ENCODE data around the gene MAP3K9.

DNA sequence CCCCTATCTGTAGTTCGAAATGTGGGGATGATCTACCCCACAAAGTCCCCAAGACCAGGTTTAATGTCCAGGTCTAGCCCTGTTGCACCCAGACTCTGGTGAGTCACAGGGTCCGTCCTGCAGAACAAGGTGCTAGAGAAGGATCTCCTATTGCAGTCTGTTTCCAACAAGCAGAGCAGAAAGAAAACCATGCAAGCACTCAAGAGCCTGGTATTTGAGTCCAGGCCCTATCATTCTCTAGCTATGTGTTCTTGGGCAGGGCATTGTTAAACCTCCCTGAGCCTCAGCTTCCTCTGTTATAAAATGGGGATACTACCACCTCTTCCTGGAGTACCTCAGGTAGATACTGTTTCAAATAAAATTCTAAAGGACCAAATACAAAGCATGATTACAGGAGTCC is 24.4 kb downstream of the MAP3K9 start:
- TF ChIP-seq GLIS3 (CRISPR knock-in tag; IDR thresholded peaks at IDR 0.05) (no peak), ZFP3 (CRISPR knock-in tag; IDR thresholded peaks at IDR 0.05) (no peak), SNAI2 (CRISPR knock-in tag; IDR thresholded peaks at IDR 0.05) (no peak), TSHZ2 (CRISPR knock-in tag; IDR thresholded peaks at IDR 0.05) (no peak), RARB (CRISPR knock-in tag; IDR thresholded peaks at IDR 0.05) (no peak), ESRRG (CRISPR knock-in tag; IDR thresholded peaks at IDR 0.05) (no peak), OSR1 (CRISPR knock-in tag; IDR thresholded peaks at IDR 0.05) (no peak), CREB5 (CRISPR knock-in tag; IDR thresholded peaks at IDR 0.05; ENCODE audit: low read depth) (no peak), TOX (CRISPR knock-in tag; IDR thresholded peaks at IDR 0.05; ENCODE audit: borderline replicate concordance) (no peak)
- TF ChIP-seq, protein P1, sequence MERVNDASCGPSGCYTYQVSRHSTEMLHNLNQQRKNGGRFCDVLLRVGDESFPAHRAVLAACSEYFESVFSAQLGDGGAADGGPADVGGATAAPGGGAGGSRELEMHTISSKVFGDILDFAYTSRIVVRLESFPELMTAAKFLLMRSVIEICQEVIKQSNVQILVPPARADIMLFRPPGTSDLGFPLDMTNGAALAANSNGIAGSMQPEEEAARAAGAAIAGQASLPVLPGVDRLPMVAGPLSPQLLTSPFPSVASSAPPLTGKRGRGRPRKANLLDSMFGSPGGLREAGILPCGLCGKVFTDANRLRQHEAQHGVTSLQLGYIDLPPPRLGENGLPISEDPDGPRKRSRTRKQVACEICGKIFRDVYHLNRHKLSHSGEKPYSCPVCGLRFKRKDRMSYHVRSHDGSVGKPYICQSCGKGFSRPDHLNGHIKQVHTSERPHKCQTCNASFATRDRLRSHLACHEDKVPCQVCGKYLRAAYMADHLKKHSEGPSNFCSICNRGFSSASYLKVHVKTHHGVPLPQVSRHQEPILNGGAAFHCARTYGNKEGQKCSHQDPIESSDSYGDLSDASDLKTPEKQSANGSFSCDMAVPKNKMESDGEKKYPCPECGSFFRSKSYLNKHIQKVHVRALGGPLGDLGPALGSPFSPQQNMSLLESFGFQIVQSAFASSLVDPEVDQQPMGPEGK (CRISPR knock-in tag; IDR thresholded peaks at IDR 0.05; ENCODE audit: borderline replicate concordance) = no peak
